LNCAP (cell line): ENCODE measurements around the gene ELMO1.

ENCODE experiments used
- TF ChIP-seq, protein P1 (sequence below): fragments of 450-650 bp; IDR thresholded peaks from 2 replicates; pipeline ENCODE4 v1.5.1; 2017; ENCODE audit warnings: mild to moderate bottlenecking

Gene ELMO1

DNA sequence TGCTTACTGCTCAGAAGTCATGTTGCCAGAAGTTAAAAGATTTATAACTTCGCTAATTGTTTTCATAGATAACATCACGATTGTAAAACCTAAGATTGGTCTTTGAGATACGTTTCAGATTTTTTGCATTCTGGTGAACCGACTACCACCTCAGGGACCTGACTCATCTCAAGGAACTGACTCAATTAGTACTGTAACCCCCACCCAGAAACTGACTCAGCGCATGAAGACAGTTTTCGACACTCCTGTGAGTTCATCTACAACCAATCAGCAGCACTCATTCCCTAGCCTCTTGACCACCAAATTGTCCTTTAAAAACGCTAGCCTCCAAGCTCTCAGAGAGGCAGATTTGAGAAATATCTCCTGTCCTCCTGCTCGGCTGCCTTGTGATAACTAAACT, 72.3 kb downstream of the ELMO1 start:
- TF ChIP-seq, protein P1, sequence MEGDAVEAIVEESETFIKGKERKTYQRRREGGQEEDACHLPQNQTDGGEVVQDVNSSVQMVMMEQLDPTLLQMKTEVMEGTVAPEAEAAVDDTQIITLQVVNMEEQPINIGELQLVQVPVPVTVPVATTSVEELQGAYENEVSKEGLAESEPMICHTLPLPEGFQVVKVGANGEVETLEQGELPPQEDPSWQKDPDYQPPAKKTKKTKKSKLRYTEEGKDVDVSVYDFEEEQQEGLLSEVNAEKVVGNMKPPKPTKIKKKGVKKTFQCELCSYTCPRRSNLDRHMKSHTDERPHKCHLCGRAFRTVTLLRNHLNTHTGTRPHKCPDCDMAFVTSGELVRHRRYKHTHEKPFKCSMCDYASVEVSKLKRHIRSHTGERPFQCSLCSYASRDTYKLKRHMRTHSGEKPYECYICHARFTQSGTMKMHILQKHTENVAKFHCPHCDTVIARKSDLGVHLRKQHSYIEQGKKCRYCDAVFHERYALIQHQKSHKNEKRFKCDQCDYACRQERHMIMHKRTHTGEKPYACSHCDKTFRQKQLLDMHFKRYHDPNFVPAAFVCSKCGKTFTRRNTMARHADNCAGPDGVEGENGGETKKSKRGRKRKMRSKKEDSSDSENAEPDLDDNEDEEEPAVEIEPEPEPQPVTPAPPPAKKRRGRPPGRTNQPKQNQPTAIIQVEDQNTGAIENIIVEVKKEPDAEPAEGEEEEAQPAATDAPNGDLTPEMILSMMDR, result no peak

DNA sequence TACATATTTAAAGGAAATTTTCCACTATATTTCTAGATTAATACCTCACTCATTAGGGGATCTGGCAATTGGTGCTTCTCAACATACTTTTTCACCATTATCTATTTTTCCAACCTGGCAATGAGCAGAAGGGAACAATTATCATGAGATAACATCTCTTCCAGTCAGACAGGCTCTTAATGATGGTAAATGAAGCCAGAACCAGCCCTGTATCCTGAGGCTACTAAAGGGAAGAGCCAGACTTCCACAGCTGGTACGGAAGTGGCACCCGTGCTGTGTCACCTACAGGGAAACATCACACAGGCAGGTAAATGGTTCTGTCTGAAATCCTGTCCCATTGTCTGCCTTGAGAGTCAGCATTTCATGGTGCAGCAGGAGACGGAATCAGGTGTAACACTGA, 75.9 kb downstream of the ELMO1 start:
- TF ChIP-seq, protein P1, result no peak

DNA sequence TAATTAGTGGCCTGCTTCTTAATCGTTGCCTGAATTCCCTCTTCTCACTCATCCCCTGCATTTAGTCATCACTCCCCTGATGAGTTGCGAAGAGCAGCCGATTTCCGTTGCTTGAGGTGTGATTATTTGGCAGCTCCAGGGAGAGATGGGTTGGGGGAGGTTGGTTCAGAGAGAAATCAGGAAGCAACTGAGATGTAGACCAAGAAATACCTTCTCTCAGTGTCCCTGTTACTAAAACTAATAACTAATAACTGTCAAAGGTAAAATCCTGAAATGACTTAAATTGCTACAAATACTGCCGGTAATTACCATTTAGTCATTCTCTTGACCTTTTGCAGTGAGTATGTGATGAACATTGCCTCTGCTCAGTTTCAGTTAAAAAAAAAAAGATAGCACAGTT, 76.9 kb downstream of the ELMO1 start:
- TF ChIP-seq, protein P1, result no peak

DNA sequence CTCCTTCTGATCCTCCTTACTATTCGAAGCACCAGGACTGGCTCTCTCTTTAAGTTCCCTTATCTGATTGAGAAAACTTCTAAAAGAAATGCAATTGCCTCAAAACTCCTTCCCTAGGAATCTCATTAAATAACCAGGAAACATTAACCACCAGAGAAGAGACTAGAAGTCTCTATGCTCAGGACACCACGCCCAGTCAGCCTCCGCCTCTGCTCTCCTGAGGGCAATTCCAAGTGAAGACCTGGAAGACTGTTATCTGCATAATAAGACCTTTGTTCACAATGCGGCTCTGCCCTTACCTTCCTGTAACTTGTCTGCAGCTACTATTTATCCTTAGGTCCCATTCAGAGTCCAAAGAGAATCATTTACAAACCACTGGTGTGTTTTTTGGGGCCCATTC, 78.8 kb downstream of the ELMO1 start:
- TF ChIP-seq, protein P1, result no peak

DNA sequence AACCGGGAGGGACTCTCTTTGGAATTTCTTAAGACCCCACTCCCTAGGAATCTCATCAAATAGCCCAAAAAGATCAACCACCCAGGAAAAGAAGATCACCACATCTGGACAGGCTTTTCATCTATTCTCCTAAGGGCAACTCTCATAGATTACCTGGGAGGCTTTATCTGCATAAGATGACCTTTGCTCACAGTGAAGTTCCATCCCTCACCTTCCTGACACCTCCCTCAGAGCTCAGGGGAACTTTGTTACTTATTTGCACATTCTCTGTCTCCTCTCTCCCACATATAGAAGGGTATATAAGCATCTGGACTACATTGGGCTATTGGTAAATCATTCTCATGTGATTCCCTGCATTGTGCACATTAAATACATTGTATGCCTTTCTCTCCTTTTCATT, 80.1 kb downstream of the ELMO1 start:
- TF ChIP-seq, protein P1, result no peak

DNA sequence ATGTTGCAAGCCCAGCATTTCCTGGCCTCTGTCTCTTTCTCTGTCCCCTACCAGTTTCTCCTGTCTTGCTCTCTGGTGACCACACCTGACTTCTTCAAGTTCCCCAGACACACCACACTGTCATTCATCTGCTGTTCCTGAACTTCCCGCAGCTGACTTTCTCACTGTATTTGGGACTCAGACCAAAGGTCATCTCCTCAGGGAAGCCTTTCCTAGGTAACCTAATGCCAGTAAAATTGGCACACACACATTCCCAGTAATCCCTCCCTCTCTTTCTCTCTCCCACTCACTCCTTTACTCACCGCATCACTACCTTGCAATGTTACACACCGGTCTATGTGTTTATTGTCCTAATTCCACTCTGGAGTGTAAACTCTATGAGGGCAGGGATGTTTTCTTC, 81.7 kb downstream of the ELMO1 start:
- TF ChIP-seq, protein P1, result no peak

DNA sequence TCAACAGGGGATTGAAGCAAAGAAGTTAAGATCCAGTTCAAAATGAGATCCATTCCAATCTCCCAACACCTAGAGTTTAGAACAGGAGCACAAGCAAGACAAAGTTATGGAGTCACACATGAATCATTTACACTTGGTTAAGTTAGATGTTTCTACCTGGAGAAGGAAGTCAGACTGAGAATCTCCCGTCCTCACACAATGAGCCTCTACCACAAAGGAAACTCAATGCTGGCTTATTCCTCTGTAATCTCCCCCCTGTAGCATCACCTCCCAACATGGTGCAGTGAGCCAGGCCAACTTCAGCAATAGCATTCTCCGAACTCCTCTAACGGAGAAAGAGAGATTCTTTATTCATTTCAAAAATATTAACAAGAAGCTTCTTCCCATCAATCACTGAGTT, 82.2 kb downstream of the ELMO1 start:
- TF ChIP-seq, protein P1, result no peak

DNA sequence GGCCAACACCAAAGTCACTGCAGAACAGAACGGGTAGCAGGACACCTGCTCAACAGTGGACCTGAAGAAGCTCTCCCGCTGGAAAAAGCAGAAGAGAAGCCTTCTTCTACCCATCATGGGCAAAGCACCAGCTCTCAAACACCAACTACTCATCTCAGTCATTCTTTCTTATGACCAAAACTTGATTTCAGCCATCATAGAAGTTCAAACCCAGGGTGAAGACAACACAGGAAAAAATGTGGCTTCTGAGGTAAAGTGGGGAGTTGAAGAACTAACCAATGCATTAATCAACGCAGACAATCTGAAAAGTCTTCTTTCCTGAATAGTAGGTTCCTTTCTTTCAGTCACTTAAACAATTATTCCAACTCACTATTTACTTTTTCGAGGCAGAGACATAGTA, 83.3 kb downstream of the ELMO1 start:
- TF ChIP-seq, protein P1, result no peak
